ENCODE data around the gene TOLLIP. TPM values are rescaled to one million over a fixed set of nuclear protein-coding genes. Genes with fewer than 3 reads are reported as not detected.

TOLLIP gene
- total RNA-seq, 2 donors from 2014 or later, result 44.1 to 46.4 TPM

- DNase-seq (ENCODE audit: low spot score), result peak; percentile 47
- intact Hi-C loops (cut with DNase I), result loop anchor here in 1 of 2 donors (5.0 kb wide), 1 partner anchor 870 kb away; the partner anchor contains the start of gene TH
These were observed 6.8 kb downstream of the TOLLIP start for GRCh38 chr11:1302461-1303125.

GRCh38 chr11:1302041-1302460 lies 7.4 kb downstream of the TOLLIP start:
- intact Hi-C loops (cut with DNase I), result loop anchor here in 1 of 2 donors (5.0 kb wide), 1 partner anchor 870 kb away; the partner anchor contains the start of gene TH
- peak; percentile 58 for DNase-seq (ENCODE audit: low spot score)

- DNase-seq (ENCODE audit: low spot score), result peak; percentile 56
- intact Hi-C loops (cut with DNase I), result loop anchor here in 1 of 2 donors (5.0 kb wide), 1 partner anchor 871 kb away; the partner anchor contains the start of gene TH
These were observed 8.0 kb downstream of the TOLLIP start for GRCh38 chr11:1301220-1302000.

GRCh38 chr11:1300569-1301187 lies 8.8 kb downstream of the TOLLIP start:
- intact Hi-C loops (cut with DNase I), result loop anchor here in 1 of 2 donors (5.0 kb wide), 1 partner anchor 872 kb away; the partner anchor contains the start of gene TH
- DNase-seq (ENCODE audit: low spot score), result peak; percentile 44

- no peak for DNase-seq (ENCODE audit: low spot score)
- intact Hi-C loops (cut with DNase I), result loop anchor here in 1 of 2 donors (5.0 kb wide), 1 partner anchor 872 kb away; the partner anchor contains the start of gene TH
These were observed 9.3 kb downstream of the TOLLIP start for GRCh38 chr11:1300121-1300520.

GRCh38 chr11:1299621-1300020 lies 9.8 kb downstream of the TOLLIP start:
- intact Hi-C loops (cut with DNase I), result loop anchor here in 1 of 2 donors (5.0 kb wide), 1 partner anchor 873 kb away; the partner anchor contains the start of gene TH
- DNase-seq (ENCODE audit: low spot score), result peak; percentile 72

- intact Hi-C loops (cut with DNase I), result no loop called here
- peak; percentile 94 for DNase-seq (ENCODE audit: low spot score)
These were observed 10.5 kb downstream of the TOLLIP start for GRCh38 chr11:1298695-1299492.

- intact Hi-C loops (cut with DNase I), result no loop called here
- DNase-seq (ENCODE audit: low spot score), result peak; percentile 71
These were observed 11.6 kb downstream of the TOLLIP start for GRCh38 chr11:1297576-1298473.

- peak; percentile 71 for DNase-seq (ENCODE audit: low spot score)
- intact Hi-C loops (cut with DNase I), result no loop called here
These were observed 12.3 kb downstream of the TOLLIP start for GRCh38 chr11:1297011-1297575.

- intact Hi-C loops (cut with DNase I), result no loop called here
- peak; percentile 62 for DNase-seq (ENCODE audit: low spot score)
These were observed 13.1 kb downstream of the TOLLIP start for GRCh38 chr11:1296287-1296686.

GRCh38 chr11:1295591-1295990 lies 13.8 kb downstream of the TOLLIP start:
- intact Hi-C loops (cut with DNase I), result no loop called here
- peak; percentile 69 for DNase-seq (ENCODE audit: low spot score)

- peak; percentile 59 for DNase-seq (ENCODE audit: low spot score)
These were observed 14.3 kb downstream of the TOLLIP start for GRCh38 chr11:1295086-1295485.

GRCh38 chr11:1293619-1294015 lies 15.8 kb downstream of the TOLLIP start:
- intact Hi-C loops (cut with DNase I), result no loop called here
- peak; percentile 80 for DNase-seq (ENCODE audit: low spot score)

More at GRCh38 chr11:1295086-1295485, 14.3 kb downstream of the TOLLIP start:
- intact Hi-C loops (cut with DNase I), result no loop called here

- intact Hi-C loops (cut with DNase I), result no loop called here
- peak; percentile 77 for DNase-seq (ENCODE audit: low spot score)
These were observed 16.5 kb downstream of the TOLLIP start for GRCh38 chr11:1292644-1293618.

- intact Hi-C loops (cut with DNase I), result no loop called here
- DNase-seq (ENCODE audit: low spot score), result peak; percentile 23
These were observed 17.3 kb downstream of the TOLLIP start for GRCh38 chr11:1292018-1292643.

Measured in posterior vena cava (tissue), 2 donors.